ENCODE data around the gene SLC25A42.
"Not testable (repeated sequence)": the region's sequence is repeated elsewhere in the genome, so short reads cannot be mapped to it uniquely, and the experiment has no call there.

Gene SLC25A42

DNA sequence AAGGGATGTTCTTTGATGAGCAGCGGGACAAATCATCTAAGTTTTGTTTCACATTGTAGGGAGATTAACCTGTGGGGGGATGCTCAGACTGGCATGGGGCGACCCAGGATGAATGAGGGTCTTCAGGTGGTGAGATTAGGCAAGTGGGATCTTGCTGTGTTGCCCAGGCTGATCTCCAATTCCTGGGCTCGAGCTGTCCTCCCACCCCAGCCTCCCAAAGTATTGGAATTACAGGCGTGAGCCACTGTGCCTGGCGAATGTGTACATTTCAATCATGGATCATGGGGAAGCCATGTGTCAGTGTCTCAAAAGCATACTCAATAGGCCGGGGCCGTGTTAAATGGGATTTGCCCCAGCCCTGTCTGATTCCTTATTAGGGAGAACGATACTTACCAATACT lies 8.1 kb downstream of the SLC25A42 start:
- no peak for DNase-seq

- DNase-seq = no peak
These were observed 10.5 kb downstream of the SLC25A42 start for GRCh38 chr19:19074196-19074882.

DNA sequence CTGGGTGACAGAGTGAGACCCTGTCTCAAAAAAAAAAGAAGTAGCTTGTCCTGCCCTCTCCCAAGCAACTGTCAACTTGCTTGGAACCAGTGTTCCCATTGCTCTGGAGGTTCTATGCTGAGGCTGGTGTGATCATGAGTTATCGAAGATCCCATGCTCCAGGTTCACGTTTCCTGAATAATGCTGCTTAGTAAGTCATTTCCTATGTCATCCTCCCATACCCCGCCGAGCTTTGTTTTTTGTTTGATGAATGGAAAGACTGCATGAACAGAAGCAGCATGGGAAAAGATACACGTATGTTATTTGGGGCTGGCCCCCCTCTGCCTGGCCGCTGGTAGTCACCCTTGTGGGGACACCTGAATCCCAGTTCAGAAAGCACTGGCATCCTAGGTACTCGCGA lies 11.3 kb downstream of the SLC25A42 start:
- DNase-seq = no peak

DNA sequence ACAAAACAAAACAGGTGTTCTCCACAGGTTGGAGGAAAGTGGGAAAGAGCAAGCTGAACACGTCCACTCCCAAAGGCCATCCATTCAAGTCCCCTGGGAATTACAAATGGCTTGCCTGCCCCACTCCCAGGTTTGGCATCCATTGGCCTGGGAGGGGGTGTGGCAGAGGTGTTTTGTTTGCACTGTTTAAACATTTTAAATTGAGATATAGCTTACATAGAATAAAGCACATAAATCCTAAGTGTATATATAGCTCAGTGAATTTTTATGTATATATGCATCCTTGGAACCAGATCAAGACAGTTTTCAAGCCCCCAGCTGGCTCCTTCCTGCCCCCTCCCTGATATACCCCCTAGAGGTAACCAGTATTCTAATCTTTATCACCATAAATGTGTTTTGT lies 12.7 kb downstream of the SLC25A42 start:
- no peak for DNase-seq

GRCh38 chr19:19077103-19077502 lies 13.3 kb downstream of the SLC25A42 start:
- no peak for DNase-seq

GRCh38 chr19:19078801-19079200 lies 15.0 kb downstream of the SLC25A42 start:
- no peak for DNase-seq

DNA sequence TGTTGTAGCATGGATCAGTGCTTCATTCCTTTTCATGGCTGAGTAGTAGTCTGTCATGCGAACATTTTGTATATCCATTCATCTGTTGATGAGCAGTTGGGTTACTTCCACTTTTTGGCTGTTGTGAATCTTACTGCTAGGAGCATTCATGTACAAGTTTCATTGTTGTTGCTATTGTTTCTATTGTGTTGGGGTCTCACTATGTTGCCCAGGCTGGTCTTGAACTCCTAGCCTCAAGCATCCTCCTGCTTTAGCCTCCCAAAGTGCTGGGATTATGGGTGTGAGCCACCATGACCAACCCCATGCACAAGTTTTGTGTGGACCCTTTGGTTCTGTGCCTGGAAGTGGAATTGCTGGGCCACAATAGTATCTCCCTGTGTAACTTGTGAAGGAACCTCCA lies 15.8 kb downstream of the SLC25A42 start:
- no peak for DNase-seq

- no peak for DNase-seq
These were observed 17.9 kb downstream of the SLC25A42 start for GRCh38 chr19:19081642-19082151.

- DNase-seq = no peak
These were observed 19.8 kb downstream of the SLC25A42 start for GRCh38 chr19:19083413-19084178.

DNA sequence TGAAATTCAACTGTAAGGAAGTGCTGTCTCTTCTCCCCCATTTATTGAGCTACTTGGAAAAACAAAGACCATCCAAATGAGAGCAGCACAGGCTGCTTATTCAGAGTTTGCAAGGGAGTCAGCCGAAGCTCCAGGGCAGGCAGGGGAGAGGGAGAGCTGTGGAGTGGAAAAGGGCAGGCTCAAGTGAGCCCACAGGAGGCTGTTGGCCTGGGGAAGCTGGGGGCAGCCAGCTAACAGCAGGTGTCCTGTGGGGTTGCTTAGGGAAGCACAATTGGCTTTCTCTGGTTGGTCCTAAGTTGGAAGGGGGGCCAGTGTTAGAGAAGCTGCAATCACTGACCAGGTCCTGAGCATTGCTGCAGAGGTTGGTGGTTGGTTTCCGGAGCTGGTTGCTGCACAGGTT lies 23.9 kb downstream of the SLC25A42 start:
- DNase-seq = no peak

DNA sequence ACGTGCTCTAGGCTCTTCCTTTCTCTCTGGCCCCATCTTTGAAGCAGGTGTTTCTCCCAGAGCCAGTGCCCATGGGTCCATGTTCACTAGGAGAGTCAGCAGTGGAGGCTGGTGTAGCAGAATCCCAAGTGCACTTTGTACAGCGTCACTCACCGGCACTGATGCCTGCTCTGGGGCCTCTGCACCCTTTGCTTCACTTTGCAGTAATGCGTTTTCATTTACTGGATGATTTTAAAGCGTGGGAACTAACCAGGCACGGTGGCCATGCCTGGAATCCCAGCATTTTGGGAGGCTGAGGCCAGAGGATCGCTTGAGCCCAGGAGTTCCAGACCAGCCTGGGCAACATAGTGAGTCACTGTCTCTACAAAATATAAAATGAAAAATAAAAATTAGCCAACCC lies 30.7 kb downstream of the SLC25A42 start:
- DNase-seq = no peak

GRCh38 chr19:19095691-19096090 lies 31.9 kb downstream of the SLC25A42 start:
- DNase-seq = no peak

- no peak for DNase-seq
These were observed 33.1 kb downstream of the SLC25A42 start for GRCh38 chr19:19096641-19097627.

DNA sequence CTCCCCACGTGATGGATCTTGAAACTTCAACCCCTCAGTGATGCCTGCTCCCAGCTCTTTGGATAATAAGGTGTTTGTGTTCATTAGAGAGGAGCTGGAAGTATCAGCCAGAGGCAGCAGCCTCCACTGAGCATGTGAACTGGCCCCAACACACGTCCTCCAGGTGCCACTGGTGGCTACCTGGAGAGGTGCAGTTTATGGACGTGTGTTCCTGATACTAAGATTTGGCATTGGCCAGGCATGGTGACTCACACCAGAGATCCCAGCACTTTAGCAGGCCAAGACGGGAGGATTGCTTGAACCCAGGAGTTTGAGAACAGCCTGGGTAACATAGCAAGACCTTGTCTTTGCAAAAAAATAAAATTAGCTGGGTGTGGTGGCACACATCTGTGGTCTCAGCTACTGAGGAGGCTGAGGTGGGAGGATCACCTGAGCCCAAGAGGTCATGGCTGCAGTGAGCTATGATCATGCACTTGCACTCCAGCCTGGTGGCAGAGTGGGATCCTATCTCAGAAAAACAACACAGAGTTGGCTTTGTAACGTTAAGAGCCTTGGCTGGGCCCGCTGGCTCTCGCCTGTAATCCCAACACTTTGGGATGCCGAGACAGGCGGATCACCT lies 34.4 kb downstream of the SLC25A42 start:
- no peak for DNase-seq

- DNase-seq = no peak
These were observed 35.2 kb downstream of the SLC25A42 start for GRCh38 chr19:19098703-19099632.

DNA sequence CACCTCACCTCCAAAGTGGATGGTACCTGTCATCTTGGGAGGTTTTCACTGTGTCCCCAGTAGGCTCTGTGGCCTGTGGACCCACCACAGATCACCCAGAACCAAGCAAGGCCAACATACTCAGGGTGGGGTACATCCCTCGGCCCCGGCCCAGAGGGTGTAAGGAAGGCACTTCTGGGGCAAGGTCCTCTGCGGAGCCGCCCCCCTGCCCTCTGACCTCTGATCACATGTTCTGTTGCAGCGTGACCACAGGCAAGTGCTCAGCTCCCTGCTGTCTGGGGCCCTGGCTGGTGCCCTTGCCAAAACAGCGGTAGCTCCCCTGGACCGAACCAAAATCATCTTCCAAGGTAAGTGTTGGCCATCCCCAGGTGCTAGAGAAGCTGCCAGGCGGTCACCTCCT lies 37.7 kb downstream of the SLC25A42 start:
- no peak for DNase-seq

DNA sequence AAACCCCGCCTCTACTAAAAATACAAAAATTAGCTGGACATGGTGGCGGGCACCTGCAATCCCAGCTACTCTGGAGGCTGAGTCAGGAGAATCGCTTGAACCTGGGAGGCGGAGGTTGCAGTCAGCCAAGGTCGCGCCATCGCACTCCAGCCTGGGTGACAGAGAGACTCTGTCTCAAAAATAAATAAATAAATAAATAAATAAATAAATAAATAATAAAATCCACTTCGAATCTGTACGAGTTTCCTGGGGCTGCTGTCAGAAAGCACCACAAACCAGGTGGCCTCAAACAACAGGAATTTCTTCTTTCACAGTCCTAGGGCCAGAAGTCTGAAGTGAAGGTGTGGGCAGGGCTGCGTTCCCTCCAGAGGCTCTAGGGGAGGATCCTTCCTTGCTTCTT lies 38.8 kb downstream of the SLC25A42 start:
- DNase-seq = not testable (repeated sequence)

- DNase-seq = no peak
These were observed 39.4 kb downstream of the SLC25A42 start for GRCh38 chr19:19103167-19103566.

DNA sequence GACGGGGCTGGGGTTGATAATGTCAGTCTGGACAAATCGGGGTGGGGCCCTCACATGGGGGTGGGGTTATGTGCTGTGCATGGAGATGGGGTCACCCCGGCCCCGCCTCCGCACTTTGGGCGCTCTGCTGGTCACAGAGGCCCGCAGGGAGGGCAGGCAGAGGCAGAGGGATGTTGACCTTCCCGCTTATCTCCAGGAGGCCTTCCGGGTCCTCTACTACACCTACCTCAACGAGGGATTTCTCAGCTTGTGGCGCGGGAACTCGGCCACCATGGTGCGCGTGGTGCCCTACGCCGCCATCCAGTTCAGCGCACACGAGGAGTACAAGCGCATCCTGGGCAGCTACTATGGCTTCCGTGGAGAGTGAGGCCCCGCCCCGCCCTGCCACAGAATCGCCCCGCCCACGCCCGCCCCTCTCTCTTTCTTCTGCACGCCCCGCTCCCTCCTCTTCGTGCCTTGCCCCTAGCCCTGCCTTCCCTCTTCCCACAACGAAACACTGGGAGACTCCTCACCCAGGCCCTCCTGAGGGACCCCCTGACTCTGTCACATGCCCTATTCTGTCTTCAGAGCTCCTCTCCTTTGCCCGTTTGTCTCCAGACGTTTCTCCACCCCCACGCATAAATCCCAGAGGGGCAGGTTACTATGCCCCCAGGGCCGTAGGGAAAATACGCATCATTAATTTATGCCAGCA lies 41.7 kb downstream of the SLC25A42 start:
- no peak for DNase-seq

DNA sequence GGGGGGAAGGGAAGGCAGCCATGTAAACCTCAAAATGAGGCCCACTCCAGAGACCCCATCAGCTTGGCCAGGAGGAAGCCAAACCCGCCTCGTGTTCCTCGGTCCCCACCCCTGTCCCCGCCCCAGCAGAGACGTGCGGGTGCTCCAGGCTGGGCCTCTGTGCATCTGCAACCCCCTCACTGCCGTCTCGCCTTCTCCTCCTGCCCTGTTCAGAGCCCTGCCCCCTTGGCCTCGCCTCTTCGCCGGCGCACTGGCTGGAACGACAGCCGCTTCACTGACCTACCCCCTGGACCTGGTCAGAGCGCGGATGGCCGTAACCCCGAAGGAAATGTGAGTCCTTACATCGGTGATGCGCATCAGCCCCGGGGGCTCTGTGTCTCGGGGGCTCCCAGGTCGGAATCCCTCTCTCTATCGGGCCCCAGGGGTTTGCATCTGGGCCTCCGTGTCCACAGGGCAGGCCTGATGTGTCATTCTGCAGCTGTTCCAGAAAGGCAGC lies 42.3 kb downstream of the SLC25A42 start:
- no peak for DNase-seq

DNA sequence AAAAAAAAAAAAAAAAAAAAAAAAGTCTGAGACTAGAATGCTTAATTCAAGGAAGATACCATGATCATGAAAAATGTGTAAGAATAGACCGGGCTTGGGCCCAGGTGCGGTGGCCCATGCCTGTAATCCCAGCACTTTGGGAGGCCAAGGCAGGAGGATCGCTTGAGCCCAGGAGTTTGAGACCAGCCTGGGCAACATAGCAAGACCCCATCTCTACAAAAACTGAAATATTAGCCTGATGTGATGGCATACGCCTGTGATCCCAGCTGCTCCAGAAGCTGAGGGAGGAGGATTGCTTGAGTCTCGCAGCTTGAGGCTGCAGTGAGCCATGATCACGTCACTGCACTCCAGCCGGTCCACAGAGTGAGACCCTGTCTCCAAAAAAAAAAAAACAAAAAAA lies 43.1 kb downstream of the SLC25A42 start:
- DNase-seq = not testable (repeated sequence)

Measured in activated CD4-positive, alpha-beta T cell treated with anti-CD3 and anti-CD28 coated beads, Interleukin-2, amount 50 U/mL, for 48 hours (primary cell).